H9 (cell line): ENCODE measurements around the gene CACNA2D3. TPM values are rescaled to one million over a fixed set of nuclear protein-coding genes. Genes with fewer than 3 reads are reported as not detected.

Experiments used
- DNase-seq: peaks from one replicate; pipeline ENCODE4 v3.0.0-alpha.2; 2017
- H2AFZ ChIP-seq: one replicate; pipeline ENCODE4 v1.6.1; 2013; ENCODE audit warnings: mild to moderate bottlenecking, low read length, control low read depth, moderate library complexity
- H2AK5ac ChIP-seq: 2 replicates; pipeline ENCODE4 v1.6.1; 2013; ENCODE audit warnings: low read length, control low read depth, mixed read lengths; ENCODE audit not compliant: insufficient read length
- H2BK120ac ChIP-seq: one replicate; pipeline ENCODE4 v1.6.1; 2013; ENCODE audit warnings: low read depth, mild to moderate bottlenecking, low read length, control low read depth, inconsistent platforms; ENCODE audit not compliant: poor library complexity, severe bottlenecking
- H2BK12ac ChIP-seq: 2 replicates; pipeline ENCODE4 v1.6.1; 2013; ENCODE audit warnings: low read length, control low read depth, mixed read lengths, low read depth; ENCODE audit not compliant: insufficient read length
- H2BK15ac ChIP-seq: 2 replicates; pipeline ENCODE4 v1.6.1; 2013; ENCODE audit warnings: low read depth, low read length, control low read depth
- H2BK20ac ChIP-seq: one replicate; pipeline ENCODE4 v1.6.1; 2013; ENCODE audit warnings: low read depth, mild to moderate bottlenecking, low read length, control low read depth, inconsistent platforms; ENCODE audit not compliant: poor library complexity, severe bottlenecking
- H2BK5ac ChIP-seq: 2 replicates; pipeline ENCODE4 v1.6.1; 2013; ENCODE audit warnings: low read length, control low read depth, mixed read lengths; ENCODE audit not compliant: insufficient read length
- H3K14ac ChIP-seq: 2 replicates; pipeline ENCODE4 v1.6.1; 2013; ENCODE audit warnings: low read length, control low read depth; ENCODE audit not compliant: insufficient read depth
- H3K18ac ChIP-seq: 2 replicates; pipeline ENCODE4 v1.6.1; 2013; ENCODE audit warnings: low read depth, mild to moderate bottlenecking, mixed read lengths, low read length, control low read depth; ENCODE audit not compliant: insufficient read length
- H3K23ac ChIP-seq: 2 replicates; pipeline ENCODE4 v1.6.1; 2013; ENCODE audit warnings: low read length, control low read depth, mixed read lengths, low read depth; ENCODE audit not compliant: insufficient read length
- H3K23me2 ChIP-seq: 2 replicates; pipeline ENCODE4 v1.6.1; 2013; ENCODE audit warnings: low read depth, mild to moderate bottlenecking, mixed read lengths, low read length, control low read depth; ENCODE audit not compliant: insufficient read length, poor library complexity, severe bottlenecking
- H3K27ac ChIP-seq: 2 replicates; pipeline ENCODE4 v1.5.1; 2013; ENCODE audit warnings: low read length, control low read depth, mixed read lengths, low read depth; ENCODE audit not compliant: insufficient read length
- H3K27me3 ChIP-seq: 2 replicates; pipeline ENCODE4 v1.6.1; 2013; ENCODE audit warnings: low read length, control low read depth, inconsistent platforms; ENCODE audit not compliant: insufficient read depth
- H3K4ac ChIP-seq: 2 replicates; pipeline ENCODE4 v1.6.1; 2013; ENCODE audit warnings: low read depth, mild to moderate bottlenecking, control low read depth, inconsistent platforms, low read length, moderate library complexity
- H3K4me1 ChIP-seq: 2 replicates; pipeline ENCODE4 v1.6.1; 2013; ENCODE audit warnings: low read length, control low read depth, inconsistent platforms; ENCODE audit not compliant: insufficient read depth
- H3K4me2 ChIP-seq: 2 replicates; pipeline ENCODE4 v1.6.1; 2013; ENCODE audit warnings: low read length, control low read depth, mixed read lengths; ENCODE audit not compliant: insufficient read length, insufficient read depth
- H3K56ac ChIP-seq: 2 replicates; pipeline ENCODE4 v1.6.1; 2013; ENCODE audit warnings: low read depth, mild to moderate bottlenecking, mixed read lengths, low read length, control low read depth; ENCODE audit not compliant: insufficient read length
- H3K79me1 ChIP-seq: 2 replicates; pipeline ENCODE4 v1.6.1; 2013; ENCODE audit warnings: low read depth, mild to moderate bottlenecking, moderate library complexity, low read length, control low read depth, inconsistent platforms; ENCODE audit not compliant: insufficient read depth, poor library complexity, severe bottlenecking
- H3K79me2 ChIP-seq: 2 replicates; pipeline ENCODE4 v1.6.1; 2013; ENCODE audit warnings: low read length, control low read depth, inconsistent platforms; ENCODE audit not compliant: insufficient read depth
- H3K9ac ChIP-seq: 2 replicates; pipeline ENCODE4 v1.6.1; 2013; ENCODE audit warnings: low read length, control low read depth, mixed read lengths; ENCODE audit not compliant: insufficient read length; ENCODE audit errors: extremely low read depth
- H3K9me3 ChIP-seq: one replicate; pipeline ENCODE4 v1.6.1; 2013; ENCODE audit warnings: low read depth, low read length, inconsistent platforms; ENCODE audit not compliant: control insufficient read depth
- H3T11ph ChIP-seq: one replicate; pipeline ENCODE4 v1.6.1; 2013; ENCODE audit warnings: mild to moderate bottlenecking, low read length, control low read depth, inconsistent platforms
- H4K20me1 ChIP-seq: one replicate; pipeline ENCODE4 v1.6.1; 2013; ENCODE audit not compliant: control insufficient read depth, insufficient read length, insufficient read depth
- H4K5ac ChIP-seq: 2 replicates; pipeline ENCODE4 v1.6.1; 2013; ENCODE audit warnings: low read depth, mild to moderate bottlenecking, mixed read lengths, low read length, control low read depth; ENCODE audit not compliant: insufficient read length
- H4K8ac ChIP-seq: replicated peaks from 2 replicates; pipeline ENCODE4 v1.6.1; 2013; ENCODE audit warnings: low read length, control low read depth, mixed read lengths, low read depth; ENCODE audit not compliant: insufficient read length
- H4K91ac ChIP-seq: 2 replicates; pipeline ENCODE4 v1.6.1; 2013; ENCODE audit warnings: low read depth, mild to moderate bottlenecking, moderate library complexity, mixed read lengths, low read length, control low read depth; ENCODE audit not compliant: insufficient read length
- H3K27ac Mint-ChIP-seq, 3 experiments: 2 replicates in 2 of 3; 3 replicates in 1 of 3; pipeline ENCODE4 v1.8.0; 2020 to 2021; ENCODE audit warnings: mixed read lengths in 3 of 3, mild to moderate bottlenecking in 1 of 3, moderate library complexity in 1 of 3
- H3K27me3 Mint-ChIP-seq: 2 replicates; pipeline ENCODE4 v1.8.0; 2021; ENCODE audit warnings: low read depth, mild to moderate bottlenecking, moderate library complexity, mixed read lengths
- H3K36me3 Mint-ChIP-seq, 3 experiments: 2 replicates in 2 of 3; 3 replicates in 1 of 3; pipeline ENCODE4 v1.8.0; 2020 to 2021; ENCODE audit warnings: low read depth in 3 of 3, mixed read lengths in 3 of 3; ENCODE audit not compliant: insufficient read depth in 1 of 3
- H3K4me1 Mint-ChIP-seq, 2 experiments: 2 replicates each; pipeline ENCODE4 v1.8.0; 2020; ENCODE audit warnings: mixed read lengths in 2 of 2
- H3K4me3 Mint-ChIP-seq, 2 experiments: 2 replicates in 1 of 2; 3 replicates in 1 of 2; pipeline ENCODE4 v1.8.0; 2020 to 2021; ENCODE audit warnings: mild to moderate bottlenecking in 2 of 2, mixed read lengths in 2 of 2, moderate library complexity in 1 of 2
- H3K9me3 Mint-ChIP-seq, 2 experiments: 2 replicates in 1 of 2; 3 replicates in 1 of 2; pipeline ENCODE4 v1.8.0; 2020; ENCODE audit warnings: mild to moderate bottlenecking in 2 of 2, mixed read lengths in 2 of 2, moderate library complexity in 1 of 2
- WGBS: extraction: QIAGEN DNeasy Blood & Tissue Kit; methylation state at CpG from one replicate; pipeline ENCODE4 v1.1.7; 2013; ENCODE audit warnings: missing lambda C conversion rate, low lambda C conversion rate, mixed read lengths; ENCODE audit not compliant: insufficient read length; ENCODE audit errors: extremely low coverage; 5-methylcytosine and 5-hydroxymethylcytosine counted together
- total RNA-seq: library from RNA; stranded (reverse); gene quantifications from 2 replicates; pipeline ENCODE4 v1.2.1, GENCODE V29; 2021
- TF ChIP-seq, protein P1 (sequence below): fragments of 200-600 bp; sonication (generic); conservative IDR thresholded peaks from 3 replicates; pipeline ENCODE4 v1.8.0; 2021; ENCODE audit warnings: antibody characterized with exemption, mild to moderate bottlenecking

Gene CACNA2D3
- total RNA-seq, 1 experiment from 2014 or later: 3.2 TPM

DNA sequence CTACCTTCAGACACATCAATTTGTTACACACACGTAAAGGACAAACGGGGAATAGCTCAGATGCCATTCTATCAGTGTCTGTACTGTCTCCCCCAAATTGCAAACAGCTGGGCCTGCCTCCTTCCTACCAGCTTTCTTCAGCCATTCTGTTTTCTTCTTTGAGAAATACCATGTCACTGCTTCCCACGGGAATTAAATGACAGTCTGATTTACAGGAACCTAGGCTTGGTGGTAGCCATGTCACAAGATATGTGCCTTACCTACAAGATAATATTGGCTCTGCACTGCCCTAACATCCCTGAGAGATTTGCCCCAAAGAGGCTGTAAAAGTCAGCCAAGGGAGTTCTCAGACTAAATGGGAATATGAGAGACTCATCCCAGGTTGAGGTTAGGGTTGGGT is 497.2 kb downstream of the CACNA2D3 start:
- no CpG with 5 or more reads among the region's 3 CpGs for WGBS
- H3K27ac ChIP-seq: no peak overlapping the region
- DNase-seq: no peak
- H3K79me1 ChIP-seq: no peaks in the 10 kb centered on the region
- H4K91ac ChIP-seq: no peak overlapping the region
- no peak overlapping the region for H3K18ac ChIP-seq
- H3K27ac Mint-ChIP-seq: no peak overlapping the region
- no peak overlapping the region for H2BK15ac ChIP-seq
- H3K4ac ChIP-seq: no peak overlapping the region
- H4K20me1 ChIP-seq: no peaks in the 10 kb centered on the region
- H4K5ac ChIP-seq: no peak overlapping the region
- no peak overlapping the region for H3T11ph ChIP-seq
- peaks cover 41% of the 10 kb centered on the region for H3K27me3 Mint-ChIP-seq
- H3K14ac ChIP-seq: no peak overlapping the region
- no peak overlapping the region for H2BK120ac ChIP-seq
- no peak overlapping the region for H4K8ac ChIP-seq
- H2AFZ ChIP-seq: no peak overlapping the region
- H3K9ac ChIP-seq: no peak overlapping the region
- H3K9me3 ChIP-seq: no peaks in the 10 kb centered on the region
- H3K79me2 ChIP-seq: no peaks in the 10 kb centered on the region
- no peaks in the 10 kb centered on the region for H3K4me1 Mint-ChIP-seq
- no peak overlapping the region for H3K56ac ChIP-seq
- H3K9me3 Mint-ChIP-seq: 0 out of 5 replicates have a peak, but pooled peaks cover 0 to 2% of the 10 kb centered on the region in 2 experiments
- H3K36me3 Mint-ChIP-seq: no peaks in the 10 kb centered on the region
- H3K4me2 ChIP-seq: no peak overlapping the region
- H3K4me3 Mint-ChIP-seq: no peak overlapping the region
- TF ChIP-seq, protein P1, sequence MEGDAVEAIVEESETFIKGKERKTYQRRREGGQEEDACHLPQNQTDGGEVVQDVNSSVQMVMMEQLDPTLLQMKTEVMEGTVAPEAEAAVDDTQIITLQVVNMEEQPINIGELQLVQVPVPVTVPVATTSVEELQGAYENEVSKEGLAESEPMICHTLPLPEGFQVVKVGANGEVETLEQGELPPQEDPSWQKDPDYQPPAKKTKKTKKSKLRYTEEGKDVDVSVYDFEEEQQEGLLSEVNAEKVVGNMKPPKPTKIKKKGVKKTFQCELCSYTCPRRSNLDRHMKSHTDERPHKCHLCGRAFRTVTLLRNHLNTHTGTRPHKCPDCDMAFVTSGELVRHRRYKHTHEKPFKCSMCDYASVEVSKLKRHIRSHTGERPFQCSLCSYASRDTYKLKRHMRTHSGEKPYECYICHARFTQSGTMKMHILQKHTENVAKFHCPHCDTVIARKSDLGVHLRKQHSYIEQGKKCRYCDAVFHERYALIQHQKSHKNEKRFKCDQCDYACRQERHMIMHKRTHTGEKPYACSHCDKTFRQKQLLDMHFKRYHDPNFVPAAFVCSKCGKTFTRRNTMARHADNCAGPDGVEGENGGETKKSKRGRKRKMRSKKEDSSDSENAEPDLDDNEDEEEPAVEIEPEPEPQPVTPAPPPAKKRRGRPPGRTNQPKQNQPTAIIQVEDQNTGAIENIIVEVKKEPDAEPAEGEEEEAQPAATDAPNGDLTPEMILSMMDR: no peak
- H3K27me3 ChIP-seq: no peaks in the 10 kb centered on the region
- H3K23me2 ChIP-seq: no peaks in the 10 kb centered on the region
- H2BK5ac ChIP-seq: no peak overlapping the region
- no peak overlapping the region for H2BK12ac ChIP-seq
- H3K23ac ChIP-seq: no peak overlapping the region
- H3K4me1 ChIP-seq: no peaks in the 10 kb centered on the region
- H2AK5ac ChIP-seq: no peak overlapping the region
- no peak overlapping the region for H2BK20ac ChIP-seq
